ENCODE data around the gene BLVRA.
"Not testable (repeated sequence)": the region's sequence is repeated elsewhere in the genome, so short reads cannot be mapped to it uniquely, and the experiment has no call there.

DNA sequence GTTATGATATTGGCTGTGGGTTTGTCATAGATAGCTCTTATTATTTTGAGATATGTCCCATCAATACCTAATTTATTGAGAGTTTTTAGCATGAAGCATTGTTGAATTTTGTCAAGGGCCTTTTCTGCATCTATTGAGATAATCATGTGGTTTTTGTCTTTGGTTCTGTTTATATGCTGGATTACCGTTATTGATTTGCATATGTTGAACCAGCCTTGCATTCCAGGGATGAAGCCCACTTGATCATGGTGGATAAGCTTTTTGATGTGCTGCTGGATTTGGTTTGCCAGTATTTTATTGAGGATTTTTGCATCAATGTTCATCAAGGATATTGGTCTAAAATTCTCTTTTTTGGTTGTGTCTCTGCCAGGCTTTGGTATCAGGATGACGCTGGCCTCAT, 16.8 kb downstream of the BLVRA start:
- TF ChIP-seq CTCF (IDR thresholded peaks at IDR 0.05; ENCODE audit: insufficient read depth, low read length, poor library complexity, severe bottlenecking); EZH2phosphoT487 (conservative IDR thresholded peaks at IDR 0.05; ENCODE audit: low read length): not testable (repeated sequence)

Data from SU-DHL-6 (cell line).